Measurements from ENCODE around the gene AIG1.

DNA sequence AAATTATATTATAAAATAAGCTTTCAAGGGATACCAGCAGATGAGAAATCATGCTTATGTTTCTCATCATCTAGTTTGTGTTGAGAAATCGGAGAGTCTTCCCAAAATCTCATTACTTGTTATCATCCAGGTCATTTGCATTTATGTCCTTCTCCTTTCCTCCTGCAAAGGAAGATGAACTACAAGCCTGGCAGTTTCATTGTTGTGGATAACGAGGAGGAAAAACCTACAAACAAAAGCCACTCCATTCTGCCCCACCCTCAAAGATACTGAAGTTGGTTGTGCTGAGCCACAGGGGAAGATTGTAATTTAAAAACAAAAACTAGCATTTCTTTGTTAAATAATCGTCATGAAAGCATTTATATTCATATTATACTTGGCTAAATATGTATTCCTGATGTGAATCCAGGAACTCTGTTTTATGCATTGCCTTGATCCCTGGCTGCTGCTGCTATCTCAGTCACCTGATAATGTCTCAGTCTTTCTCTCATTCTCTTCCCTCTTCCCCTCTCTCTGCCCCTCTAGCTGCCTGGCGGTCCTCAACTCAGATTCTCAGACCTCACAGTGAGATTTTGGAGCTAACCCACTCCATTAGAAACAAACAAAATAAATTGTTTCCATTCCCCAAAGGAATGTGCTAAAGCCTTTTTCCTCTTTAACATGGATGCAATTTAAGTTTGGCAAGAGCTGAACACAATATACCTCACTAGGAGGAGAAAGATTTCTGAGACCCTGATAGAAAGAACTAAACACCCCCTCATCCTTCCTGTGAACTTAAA, 204.5 kb downstream of the AIG1 start:
- no peak for TF ChIP-seq CTCF (IDR thresholded peaks at IDR 0.05)
- no peak for TF ChIP-seq EZH2 (IDR thresholded peaks at IDR 0.05)
- no peak for TF ChIP-seq EZH2phosphoT487 (IDR thresholded peaks at IDR 0.05)
